SH-SY5Y (cell line): ENCODE data around the gene FUT8.

ENCODE experiments used
- GATA2 ChIP-seq: IDR thresholded peaks from 2 replicates; pipeline ENCODE4 v1.6.1; 2011; ENCODE audit warnings: mild to moderate bottlenecking, low read depth, low read length
- GATA3 ChIP-seq: IDR thresholded peaks from 2 replicates; pipeline ENCODE4 v1.6.1; 2011; ENCODE audit warnings: low read depth, mild to moderate bottlenecking, low read length, moderate library complexity

DNA sequence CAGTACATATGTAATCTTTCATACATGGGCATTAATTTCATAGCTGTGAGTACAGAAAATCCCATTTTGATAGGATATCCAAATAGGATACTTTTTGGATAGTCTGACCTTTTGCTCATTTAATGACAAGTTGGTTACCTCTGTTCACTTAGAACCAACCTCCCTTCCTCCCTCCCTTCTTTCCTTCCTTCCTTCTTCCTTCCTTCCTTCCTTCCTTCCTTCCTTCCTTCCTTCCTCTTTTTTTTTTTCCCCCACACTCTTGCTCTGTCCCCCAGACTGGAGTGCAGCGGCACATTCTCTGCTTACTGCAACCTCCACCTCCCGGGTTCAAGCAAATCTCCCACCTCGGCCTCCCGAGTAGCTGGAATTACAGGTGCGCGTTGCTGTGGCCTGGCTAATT is 162.9 kb downstream of the FUT8 start:
- TF ChIP-seq GATA2 (no peak), GATA3 (no peak)
